GM21390 (cell line): ENCODE results near the gene MOB2.

Experiments used
- ATAC-seq: cut with Tn5 transposase; IDR thresholded peaks from one replicate; pipeline ENCODE4 v1.9.1; 2021; ENCODE audit not compliant: unreplicated experiment

The MOB2 gene

GRCh38 chr11:1487851-1488574 lies 1.4 kb upstream of the MOB2 start:
- ATAC-seq, result no peak

DNA sequence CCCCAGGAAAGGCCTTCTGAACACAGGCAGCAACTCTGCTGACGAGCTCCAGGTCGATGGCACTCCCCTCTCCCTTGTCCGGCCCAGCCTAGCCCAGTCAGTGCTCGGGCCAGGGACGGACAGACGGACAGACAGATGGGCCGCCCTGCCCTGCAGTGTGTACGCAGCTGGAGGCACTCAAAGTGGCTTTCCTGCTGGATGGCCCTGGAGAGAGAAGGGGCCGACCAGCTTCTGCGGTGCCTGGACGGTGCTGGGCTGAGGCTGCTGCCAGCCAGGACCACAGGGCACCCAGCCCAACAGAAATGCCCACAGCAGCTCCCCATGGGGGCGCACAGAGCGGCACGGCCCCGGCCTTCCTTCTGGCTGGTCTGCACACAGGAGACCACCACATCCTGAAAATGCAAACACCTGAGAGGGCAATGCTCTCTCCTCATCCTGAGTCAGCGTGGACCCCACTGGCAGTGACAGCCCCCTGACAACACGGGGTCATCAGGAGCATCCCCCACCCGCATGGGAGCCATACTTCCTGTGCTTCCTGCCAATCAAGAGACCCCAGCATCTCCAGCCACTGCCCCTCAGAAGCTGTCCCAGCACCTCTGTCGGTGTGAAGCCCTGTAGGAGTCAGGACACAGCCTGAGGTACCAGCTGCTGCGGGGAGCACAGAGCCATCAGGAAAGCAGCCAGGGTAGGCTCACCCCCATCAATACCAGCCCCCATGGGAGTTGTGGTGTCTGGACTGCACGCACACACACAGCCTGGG lies 692 bp upstream of the MOB2 start:
- no peak for ATAC-seq

DNA sequence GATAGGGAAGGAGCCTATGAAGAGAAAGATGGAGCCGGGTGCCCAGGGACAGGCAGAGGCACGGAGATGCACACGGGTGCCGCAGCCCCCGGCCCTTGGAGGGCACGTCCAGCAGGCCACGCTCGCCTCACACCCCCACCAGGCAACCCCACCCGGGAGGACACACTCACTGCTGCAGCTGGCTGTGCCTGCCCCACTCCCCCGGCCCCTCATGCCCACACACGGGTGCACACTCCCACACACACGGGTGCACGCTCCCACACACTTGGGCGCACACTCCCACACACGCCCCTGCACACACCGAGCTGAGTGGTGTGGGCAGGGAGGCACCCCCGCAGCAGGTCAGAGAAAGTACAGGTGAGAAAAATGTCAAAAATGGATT lies 1.1 kb downstream of the MOB2 start:
- no peak for ATAC-seq

DNA sequence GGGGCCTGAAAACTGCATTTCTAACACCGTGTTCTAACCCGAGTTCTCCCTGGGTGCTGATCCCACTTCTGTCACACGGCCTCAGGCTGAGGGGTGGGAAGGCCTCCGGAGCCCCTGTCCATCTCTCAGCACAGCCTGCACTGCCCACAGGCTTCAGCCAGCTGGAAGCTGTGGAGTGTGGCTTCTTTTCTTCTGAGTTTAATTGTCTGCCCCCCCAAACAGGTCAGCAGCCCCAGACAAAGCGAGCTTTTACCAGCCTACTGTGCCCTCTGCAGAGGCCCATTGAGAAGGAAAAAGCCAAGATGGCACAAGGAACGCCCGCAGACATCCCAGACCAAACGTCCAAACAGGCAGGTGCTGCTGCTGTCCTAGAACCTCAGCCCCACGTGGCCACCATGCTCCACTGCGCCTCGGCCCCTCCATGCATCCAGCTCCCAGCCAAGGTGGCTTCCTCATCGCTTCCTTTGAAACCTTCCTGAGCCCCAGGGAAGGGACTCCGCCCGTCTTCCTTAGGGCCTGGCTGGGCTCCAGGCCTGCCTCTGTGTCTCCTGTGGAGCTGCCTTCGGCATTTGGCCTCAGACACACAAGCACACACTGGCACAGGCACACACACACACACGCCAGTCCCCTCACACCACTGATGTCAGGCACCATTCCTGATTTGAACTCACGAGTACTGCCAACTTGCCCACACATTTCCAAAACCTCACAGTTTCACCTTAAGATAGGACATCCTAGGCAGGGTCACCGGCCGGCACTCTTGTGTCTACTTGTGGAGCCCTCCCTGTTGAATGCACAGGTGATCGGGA lies 1.7 kb downstream of the MOB2 start:
- no peak for ATAC-seq

GRCh38 chr11:1484061-1484671 lies 2.4 kb downstream of the MOB2 start:
- no peak for ATAC-seq

GRCh38 chr11:1483445-1483961 lies 3.1 kb downstream of the MOB2 start:
- ATAC-seq, result no peak

DNA sequence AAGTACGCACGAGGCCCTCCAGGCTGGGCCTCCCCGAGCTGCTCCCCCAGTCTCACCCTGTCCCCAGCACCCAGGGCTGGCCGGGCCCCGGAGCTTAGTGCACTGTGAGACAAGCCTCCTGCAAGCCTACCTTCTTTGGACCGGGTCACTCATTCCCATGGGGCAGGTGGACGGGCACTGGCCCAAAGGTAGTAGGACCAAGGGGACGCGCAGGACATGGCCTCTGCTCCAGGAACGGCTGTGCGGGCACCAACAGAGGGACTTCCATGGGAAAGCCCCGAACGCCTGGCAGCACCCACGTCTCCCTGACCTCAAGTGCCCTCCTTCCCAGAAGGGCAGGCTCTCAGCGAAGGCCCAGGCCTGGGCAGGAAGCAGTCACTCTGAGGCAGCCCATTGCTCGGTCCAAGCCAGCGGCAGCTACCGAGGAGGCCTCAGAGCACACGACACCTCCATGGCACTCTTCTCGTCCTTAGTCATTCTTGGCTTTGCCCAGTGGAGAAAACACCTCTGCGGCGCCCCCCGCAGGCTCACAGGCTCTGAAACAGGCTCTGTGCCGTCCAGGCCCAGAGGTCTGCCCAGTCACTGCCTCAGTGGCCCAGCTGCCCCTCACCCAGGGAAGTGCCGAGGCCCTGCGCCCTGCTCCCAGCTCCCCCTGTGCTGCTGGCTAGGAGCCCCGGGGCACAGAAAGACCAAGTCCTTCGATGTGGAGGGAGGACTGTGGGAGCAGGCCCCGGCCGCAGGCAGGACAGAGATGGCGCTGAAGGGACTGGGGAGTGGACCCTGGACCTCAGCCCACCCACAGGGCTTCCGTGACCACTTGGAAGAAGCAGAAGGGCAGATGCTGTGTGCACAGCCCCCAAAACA lies 3.8 kb downstream of the MOB2 start:
- no peak for ATAC-seq

- no peak for ATAC-seq
Observed at GRCh38 chr11:1481861-1482441, 4.6 kb downstream of the MOB2 start.

DNA sequence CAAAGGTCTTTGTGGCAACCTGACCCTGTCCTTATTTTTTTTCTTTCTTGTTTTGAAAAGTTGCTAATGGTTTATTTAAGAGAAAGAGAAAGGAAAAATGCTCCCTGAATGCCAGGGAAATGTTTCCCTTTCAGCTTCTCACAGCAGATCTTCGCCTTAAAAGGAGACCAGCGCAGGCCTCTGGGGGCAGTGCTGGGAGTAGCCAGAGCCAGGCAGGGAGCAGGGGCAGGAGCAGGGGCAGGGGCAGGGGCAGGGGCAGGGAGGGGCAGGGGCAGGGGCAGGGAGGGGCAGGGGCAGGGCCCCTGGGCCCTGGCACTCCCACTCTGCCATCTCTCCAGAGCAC lies 5.1 kb downstream of the MOB2 start:
- no peak for ATAC-seq

DNA sequence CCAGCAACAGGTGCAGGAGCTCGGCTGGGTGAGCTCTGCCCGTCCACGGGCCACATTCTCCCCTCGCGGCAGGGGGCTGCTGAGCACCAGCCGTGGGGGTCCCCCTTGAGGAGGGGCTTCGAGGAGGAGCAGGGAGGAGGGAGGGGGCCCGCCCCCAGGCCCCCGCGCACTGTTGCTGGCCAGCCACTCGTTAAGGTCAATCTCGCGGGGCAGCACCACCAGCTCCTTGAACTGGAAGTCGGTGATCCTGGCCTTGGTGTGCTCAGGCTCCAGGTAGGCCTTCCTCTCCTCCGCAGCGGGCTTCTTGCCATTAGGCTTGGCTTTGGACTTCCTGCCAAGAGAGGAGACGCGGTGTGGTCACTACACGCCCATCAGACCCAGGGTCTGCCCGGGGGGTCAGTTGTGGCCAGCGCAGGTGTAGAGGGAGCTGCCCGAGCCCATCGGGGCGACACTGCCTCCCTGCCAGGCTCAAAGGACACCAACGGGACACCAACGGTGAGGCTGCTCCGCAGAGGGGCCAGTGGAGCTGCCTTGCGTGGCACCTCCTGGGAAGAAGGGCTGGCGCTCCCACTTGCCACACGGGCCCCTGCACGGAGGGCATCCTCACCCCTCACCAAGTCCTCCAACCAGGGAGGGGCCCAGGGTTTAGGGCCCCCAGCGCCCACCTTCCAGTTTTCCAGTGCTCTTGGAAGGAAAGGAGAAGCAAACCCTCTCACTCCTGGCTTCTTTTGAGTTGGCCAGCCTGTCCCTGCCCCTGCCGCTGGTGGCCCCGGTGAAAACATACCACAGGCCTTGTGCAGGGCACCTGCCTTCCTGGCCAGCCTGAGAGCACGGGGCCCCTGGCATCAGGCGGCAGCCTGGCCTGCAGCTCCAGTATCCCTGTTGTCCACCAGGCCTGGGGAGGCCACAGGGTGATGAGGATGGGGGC lies 5.8 kb downstream of the MOB2 start:
- no peak for ATAC-seq

- no peak for ATAC-seq
Observed at GRCh38 chr11:1480191-1480554, 6.4 kb downstream of the MOB2 start.

DNA sequence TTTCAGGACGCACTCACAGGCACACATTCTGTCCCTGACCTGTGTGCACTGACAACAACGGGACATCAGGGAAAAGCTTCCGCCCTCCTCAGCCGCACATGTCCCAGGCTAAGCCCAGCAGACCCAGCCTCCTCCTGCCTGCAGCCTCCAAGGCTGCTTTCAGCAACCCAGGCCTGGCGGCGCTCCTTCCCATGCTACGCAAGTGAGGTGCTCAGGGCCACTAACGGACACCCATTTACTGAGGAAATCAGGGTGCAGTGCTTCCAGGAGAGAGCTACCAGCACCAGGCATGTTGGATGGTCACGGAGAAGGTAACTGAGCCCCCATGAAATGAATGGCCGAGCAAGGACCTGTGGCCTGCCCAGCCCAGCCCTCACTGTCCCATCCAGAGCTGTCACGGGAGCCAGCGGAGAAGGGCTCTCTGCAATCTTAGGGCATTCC lies 6.9 kb downstream of the MOB2 start:
- no peak for ATAC-seq

GRCh38 chr11:1479006-1479677 lies 7.4 kb downstream of the MOB2 start:
- no peak for ATAC-seq

DNA sequence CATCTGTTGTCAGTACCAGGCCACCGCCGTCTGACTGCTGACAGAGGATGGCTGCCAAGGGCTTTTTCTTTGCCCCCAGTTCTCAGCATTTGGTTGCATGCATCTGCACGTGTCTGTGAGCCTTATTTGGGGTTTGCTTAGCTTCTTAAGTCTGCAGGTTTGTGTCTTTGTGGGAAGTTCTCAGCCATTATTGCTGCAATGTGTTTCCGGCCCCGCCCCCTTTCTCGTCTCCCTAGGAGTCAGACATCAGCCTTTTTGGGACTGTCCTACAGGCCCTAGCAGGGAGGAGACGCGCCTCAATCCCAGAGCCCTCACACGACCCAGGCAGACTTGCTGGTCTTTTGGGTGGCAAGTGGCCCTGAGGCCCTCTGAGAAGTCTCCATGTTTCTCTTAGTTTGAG lies 8.0 kb downstream of the MOB2 start:
- no peak for ATAC-seq

DNA sequence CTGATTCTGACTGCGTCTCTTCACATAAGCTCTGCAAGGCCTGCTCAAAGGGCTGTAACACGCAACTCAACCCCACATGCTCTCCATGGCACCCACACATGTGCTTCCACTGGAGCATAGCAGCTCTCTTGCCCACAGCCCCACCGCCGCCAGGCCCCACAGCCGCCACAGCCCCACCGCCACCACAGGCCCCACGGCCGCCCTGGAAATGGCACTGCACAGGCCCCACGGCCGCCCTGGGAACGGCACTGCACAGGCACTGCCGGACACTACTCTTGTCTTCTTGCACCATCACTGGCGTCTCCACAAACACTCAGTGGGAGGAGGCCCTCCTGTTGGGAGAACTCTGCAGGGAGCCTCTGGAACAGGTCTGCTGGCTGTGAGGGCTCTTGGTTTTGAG lies 8.6 kb downstream of the MOB2 start:
- ATAC-seq, result no peak

GRCh38 chr11:1476940-1477736 lies 9.4 kb downstream of the MOB2 start:
- ATAC-seq, result no peak

DNA sequence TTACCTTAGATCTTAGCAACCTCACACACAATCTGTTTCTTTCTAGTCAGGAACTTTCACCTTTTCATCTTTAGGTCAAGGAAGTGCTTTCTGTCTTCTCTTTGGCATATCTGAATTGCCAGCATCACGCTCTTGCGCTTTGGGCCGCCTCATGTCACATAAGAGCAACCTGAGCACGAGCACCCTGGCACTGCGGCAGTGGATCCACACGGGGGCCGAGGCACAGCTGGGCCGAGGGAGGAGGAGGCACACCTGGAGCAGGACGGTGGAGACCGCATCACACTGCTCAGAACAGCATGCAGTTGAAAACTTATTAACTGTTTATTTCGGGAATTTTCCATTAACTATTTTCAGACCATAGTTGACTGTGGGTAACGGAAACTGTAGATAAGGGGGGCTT lies 10.7 kb downstream of the MOB2 start:
- ATAC-seq, result no peak

DNA sequence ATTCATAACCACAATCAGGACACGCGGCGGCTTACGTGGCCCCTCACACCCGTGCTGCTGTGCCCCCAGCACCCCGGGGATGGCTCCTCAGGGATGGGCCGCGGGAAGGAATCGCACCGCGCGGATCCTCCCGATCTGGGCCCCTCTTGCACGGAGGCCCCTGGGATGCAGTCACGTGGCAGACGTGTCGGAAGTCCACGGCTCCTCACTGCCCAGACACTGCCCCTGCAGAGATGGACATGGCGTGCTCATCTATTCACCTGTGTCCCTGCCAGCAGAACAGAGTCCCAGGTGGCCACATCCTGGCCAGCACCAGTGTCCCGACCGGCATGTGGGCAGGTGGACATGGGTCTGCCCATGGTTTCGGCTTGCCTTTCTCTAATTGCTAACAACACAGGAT lies 12.8 kb downstream of the MOB2 start:
- no peak for ATAC-seq
